Fibroblast of lung (primary cell): ENCODE results near the gene GINS3.

Source experiments
- CTCF ChIP-seq, 2 donors: IDR thresholded peaks in 1 of 2; conservative IDR thresholded peaks in 1 of 2; 1 replicate in 1 of 2; 2 replicates in 1 of 2; pipeline ENCODE4 v1.5.1; 2011 to 2012; ENCODE audit warnings: low read length in 2 of 2, control low read depth in 1 of 2, inconsistent platforms in 1 of 2, low read depth in 1 of 2, mild to moderate bottlenecking in 1 of 2
- EZH2 ChIP-seq: IDR thresholded peaks from 2 replicates; pipeline ENCODE4 v1.5.1; 2012; ENCODE audit warnings: low read length, control low read depth, mild to moderate bottlenecking; ENCODE audit errors: missing control alignments

- TF ChIP-seq CTCF (conservative IDR thresholded peaks at IDR 0.05 in 1 of 2, IDR thresholded peaks at IDR 0.05 in 1 of 2; ENCODE audit: low read depth in 1 of 2, low read length in 2 of 2) (no peak), EZH2 (no peak)
Observed at GRCh38 chr16:58384437-58385055, 7.7 kb upstream of the GINS3 start.
